ENCODE data around the gene CEP104. TPM values are rescaled to one million over a fixed set of nuclear protein-coding genes. Genes with fewer than 3 reads are reported as not detected.

CEP104 gene
- total RNA-seq, 1 donor from 2014 or later: 43.8 TPM

DNA sequence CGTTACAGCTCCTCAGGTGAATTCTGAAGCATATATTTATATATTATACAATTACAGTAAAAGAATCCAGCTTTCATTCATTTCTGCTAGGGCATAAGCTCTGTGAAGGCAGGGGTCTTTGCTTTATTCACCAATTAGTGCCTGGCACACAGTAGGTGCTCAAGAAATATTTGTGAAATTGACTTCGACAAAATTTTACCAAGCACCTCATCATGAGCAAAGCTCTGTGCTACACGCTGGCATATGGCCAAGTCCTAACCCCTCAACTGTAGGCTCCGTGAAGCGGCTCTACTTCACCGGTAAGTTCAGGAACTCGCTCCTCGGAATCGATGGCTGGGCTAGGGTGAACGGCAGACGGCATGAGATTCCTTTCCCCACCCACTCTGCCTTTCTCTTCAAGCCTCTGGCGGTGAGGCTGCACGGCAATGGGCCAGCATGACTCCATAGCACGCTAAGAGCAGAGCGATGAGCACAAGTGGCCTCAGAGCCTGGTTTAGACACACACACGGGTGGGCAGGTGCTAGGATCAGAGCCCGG is 34.4 kb upstream of the CEP104 start:
- TF ChIP-seq, protein P1, sequence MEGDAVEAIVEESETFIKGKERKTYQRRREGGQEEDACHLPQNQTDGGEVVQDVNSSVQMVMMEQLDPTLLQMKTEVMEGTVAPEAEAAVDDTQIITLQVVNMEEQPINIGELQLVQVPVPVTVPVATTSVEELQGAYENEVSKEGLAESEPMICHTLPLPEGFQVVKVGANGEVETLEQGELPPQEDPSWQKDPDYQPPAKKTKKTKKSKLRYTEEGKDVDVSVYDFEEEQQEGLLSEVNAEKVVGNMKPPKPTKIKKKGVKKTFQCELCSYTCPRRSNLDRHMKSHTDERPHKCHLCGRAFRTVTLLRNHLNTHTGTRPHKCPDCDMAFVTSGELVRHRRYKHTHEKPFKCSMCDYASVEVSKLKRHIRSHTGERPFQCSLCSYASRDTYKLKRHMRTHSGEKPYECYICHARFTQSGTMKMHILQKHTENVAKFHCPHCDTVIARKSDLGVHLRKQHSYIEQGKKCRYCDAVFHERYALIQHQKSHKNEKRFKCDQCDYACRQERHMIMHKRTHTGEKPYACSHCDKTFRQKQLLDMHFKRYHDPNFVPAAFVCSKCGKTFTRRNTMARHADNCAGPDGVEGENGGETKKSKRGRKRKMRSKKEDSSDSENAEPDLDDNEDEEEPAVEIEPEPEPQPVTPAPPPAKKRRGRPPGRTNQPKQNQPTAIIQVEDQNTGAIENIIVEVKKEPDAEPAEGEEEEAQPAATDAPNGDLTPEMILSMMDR (IDR thresholded peaks at IDR 0.05; ENCODE audit: unreplicated experiment): no peak
- H3K9me3 Mint-ChIP-seq (ENCODE audit: low read depth): no peaks in the 10 kb centered on the region
- H3K27me3 Mint-ChIP-seq: no peaks in the 10 kb centered on the region
- H3K4me1 Mint-ChIP-seq (ENCODE audit: low read depth): no peaks in the 10 kb centered on the region
- no peak for DNase-seq (ENCODE audit: low spot score, unreplicated experiment)
- H3K4me3 Mint-ChIP-seq (ENCODE audit: low read depth): no peak overlapping the region
- no peak overlapping the region for H3K27ac Mint-ChIP-seq
- peaks cover 19% of the 10 kb centered on the region for H3K36me3 Mint-ChIP-seq (ENCODE audit: insufficient read depth)

DNA sequence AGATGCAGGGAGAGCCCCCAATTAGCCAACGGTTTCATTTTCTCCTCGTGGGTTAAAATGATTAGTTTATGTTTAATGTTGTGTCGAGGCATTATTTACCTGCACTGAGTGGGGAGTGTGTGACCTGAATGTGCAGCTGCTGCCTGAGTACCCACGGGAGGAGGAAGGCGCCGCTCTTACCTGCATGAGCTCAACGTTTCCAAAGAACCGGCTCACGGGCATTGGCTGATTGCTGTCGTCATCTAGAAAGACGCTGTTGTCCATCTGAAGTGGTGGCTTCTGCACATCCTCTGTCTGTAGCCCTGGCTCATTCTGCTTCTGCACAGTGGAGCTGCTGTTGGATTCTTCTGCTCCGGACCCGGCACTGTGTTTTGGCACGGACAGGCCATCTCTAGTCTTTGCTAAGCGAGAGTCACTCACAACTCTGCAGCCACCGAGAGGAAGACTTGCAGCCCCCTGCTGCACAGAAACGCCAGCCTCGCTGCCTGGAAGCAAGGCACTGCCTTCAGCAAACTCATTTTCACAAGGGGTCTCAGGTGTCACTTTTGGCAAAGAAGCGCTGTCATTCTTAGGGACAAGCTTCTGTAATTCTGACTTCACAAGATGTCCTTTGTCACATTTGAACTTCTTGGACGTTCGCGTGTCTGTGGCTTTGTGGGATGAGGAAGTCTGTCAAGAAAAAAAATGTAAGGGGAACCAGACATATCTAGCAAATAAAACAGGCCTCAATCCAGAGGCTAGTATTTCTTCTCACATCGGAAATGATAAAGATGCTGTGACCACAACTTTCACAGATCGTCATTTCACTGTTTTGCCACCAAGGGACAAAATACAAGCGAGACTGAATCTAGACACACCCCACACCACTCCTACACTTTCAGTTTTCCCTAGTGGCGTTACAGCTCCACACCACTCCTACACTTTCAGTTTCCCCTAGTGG is 33.6 kb upstream of the CEP104 start:
- Mint-ChIP-seq H3K4me1 (ENCODE audit: low read depth) (no peaks in the 10 kb centered on the region), H3K27ac (no peak overlapping the region), H3K27me3 (no peaks in the 10 kb centered on the region), H3K36me3 (ENCODE audit: insufficient read depth) (peaks cover 21% of the 10 kb centered on the region), H3K9me3 (ENCODE audit: low read depth) (no peaks in the 10 kb centered on the region), H3K4me3 (ENCODE audit: low read depth) (no peak overlapping the region)
- TF ChIP-seq, protein P1 (IDR thresholded peaks at IDR 0.05; ENCODE audit: unreplicated experiment): no peak
- DNase-seq (ENCODE audit: low spot score, unreplicated experiment): no peak

GRCh38 chr1:3889936-3890335 is 32.9 kb upstream of the CEP104 start:
- Mint-ChIP-seq H3K27me3 (no peaks in the 10 kb centered on the region), H3K27ac (no peak overlapping the region), H3K4me1 (ENCODE audit: low read depth) (no peaks in the 10 kb centered on the region), H3K4me3 (ENCODE audit: low read depth) (no peak overlapping the region), H3K9me3 (ENCODE audit: low read depth) (no peaks in the 10 kb centered on the region), H3K36me3 (ENCODE audit: insufficient read depth) (peaks cover 22% of the 10 kb centered on the region)
- DNase-seq (ENCODE audit: low spot score, unreplicated experiment): no peak
- TF ChIP-seq, protein P1 (IDR thresholded peaks at IDR 0.05; ENCODE audit: unreplicated experiment): no peak

DNA sequence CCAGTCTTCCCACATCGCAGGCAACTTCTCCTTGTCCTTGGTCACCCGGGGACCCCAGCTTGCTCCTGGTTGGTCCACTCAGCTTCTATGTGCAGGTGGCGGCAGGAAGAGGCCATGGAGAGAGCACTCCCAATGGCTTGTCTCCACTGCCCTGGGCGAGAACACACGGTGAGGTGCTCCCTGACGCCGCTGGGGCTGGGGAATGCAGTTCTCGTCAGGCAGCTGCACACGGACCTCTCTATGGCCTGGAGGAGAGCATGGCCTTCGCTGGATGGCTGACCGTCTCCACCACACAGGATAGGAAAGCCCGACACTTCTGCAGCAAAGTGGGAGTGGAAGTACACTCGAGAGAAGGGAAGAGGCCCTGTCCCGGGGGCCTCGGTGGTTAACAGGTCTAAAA is 31.3 kb upstream of the CEP104 start:
- Mint-ChIP-seq H3K27me3 (no peaks in the 10 kb centered on the region), H3K36me3 (ENCODE audit: insufficient read depth) (peaks cover 27% of the 10 kb centered on the region), H3K4me1 (ENCODE audit: low read depth) (no peaks in the 10 kb centered on the region), H3K4me3 (ENCODE audit: low read depth) (no peak overlapping the region), H3K9me3 (ENCODE audit: low read depth) (no peaks in the 10 kb centered on the region), H3K27ac (no peak overlapping the region)
- TF ChIP-seq, protein P1 (IDR thresholded peaks at IDR 0.05; ENCODE audit: unreplicated experiment): no peak
- DNase-seq (ENCODE audit: low spot score, unreplicated experiment): no peak

GRCh38 chr1:3886691-3887090 is 29.7 kb upstream of the CEP104 start:
- Mint-ChIP-seq H3K4me3 (ENCODE audit: low read depth) (no peak overlapping the region), H3K36me3 (ENCODE audit: insufficient read depth) (peaks cover 25% of the 10 kb centered on the region), H3K27ac (no peak overlapping the region)

More at GRCh38 chr1:3886691-3887090, 29.7 kb upstream of the CEP104 start:
- TF ChIP-seq, protein P1 (IDR thresholded peaks at IDR 0.05; ENCODE audit: unreplicated experiment): no peak
- DNase-seq (ENCODE audit: low spot score, unreplicated experiment): no peak
- no peaks in the 10 kb centered on the region for H3K4me1 Mint-ChIP-seq (ENCODE audit: low read depth)
- no peaks in the 10 kb centered on the region for H3K27me3 Mint-ChIP-seq
- H3K9me3 Mint-ChIP-seq (ENCODE audit: low read depth): no peaks in the 10 kb centered on the region

All from progenitor cell of endocrine pancreas (in vitro differentiated cells).